Measurements from ENCODE around the gene HMCN1. TPM values are rescaled to one million over a fixed set of nuclear protein-coding genes. Genes with fewer than 3 reads are reported as not detected.

Gene HMCN1
- total RNA-seq, 4 donors from 2014 or later: 53.0 to 87.9 (median 76.8) TPM

- H3K36me3 ChIP-seq: no peaks in the 10 kb centered on the region
- DNase-seq (ENCODE audit: extremely low spot score): peak; percentile 92
- no peaks in the 10 kb centered on the region for H3K27me3 ChIP-seq
- no peak overlapping the region for H3K4me3 ChIP-seq
- peak overlapping the region in 3 of 4 donors; percentile 41 to 43 (median 43) for H3K27ac ChIP-seq (replicated peaks in 1 of 4)
- no peaks in the 10 kb centered on the region for H3K9me3 ChIP-seq
- H3K4me1 ChIP-seq: peaks cover 14 to 69% (median 66%) of the 10 kb centered on the region in 4 donors
- intact Hi-C loops (cut with DNase I): no loop called here
- WGBS: 47% methylated on average over 5 of the region's 5 CpGs
- TF ChIP-seq POLR2AphosphoS5 (IDR thresholded peaks at IDR 0.05) (no peak), EP300 (IDR thresholded peaks at IDR 0.05) (no peak), POLR2A (IDR thresholded peaks at IDR 0.05; ENCODE audit: low read depth) (no peak), CTCF (IDR thresholded peaks at IDR 0.05) (no peak)
Measured at GRCh38 chr1:185960422-185961321, 226.5 kb downstream of the HMCN1 start.

- Histone ChIP-seq H3K4me3 (no peak overlapping the region), H3K27ac (replicated peaks in 1 of 4) (peak overlapping the region; percentile 23 to 61 (median 40)), H3K27me3 (no peaks in the 10 kb centered on the region), H3K36me3 (no peaks in the 10 kb centered on the region), H3K4me1 (peaks cover 14 to 79% (median 74%) of the 10 kb centered on the region in 4 donors), H3K9me3 (no peaks in the 10 kb centered on the region)
- 24% methylated on average over 2 of the region's 2 CpGs for WGBS
- TF ChIP-seq EP300 (IDR thresholded peaks at IDR 0.05) (no peak), CTCF (IDR thresholded peaks at IDR 0.05) (no peak), POLR2A (IDR thresholded peaks at IDR 0.05; ENCODE audit: low read depth) (no peak), POLR2AphosphoS5 (IDR thresholded peaks at IDR 0.05) (no peak)
- no peak for DNase-seq (ENCODE audit: extremely low spot score)
- intact Hi-C loops (cut with DNase I): no loop called here
Measured at GRCh38 chr1:185961664-185962063, 227.5 kb downstream of the HMCN1 start.

- Histone ChIP-seq H3K27me3 (no peaks in the 10 kb centered on the region), H3K36me3 (no peaks in the 10 kb centered on the region), H3K4me3 (no peak overlapping the region), H3K4me1 (peaks cover 14 to 92% (median 83%) of the 10 kb centered on the region in 4 donors), H3K9me3 (no peaks in the 10 kb centered on the region), H3K27ac (replicated peaks in 1 of 4) (peak overlapping the region; percentile 67 to 73 (median 68))
- intact Hi-C loops (cut with DNase I): no loop called here
- DNase-seq (ENCODE audit: extremely low spot score): no peak
- WGBS: 21% methylated on average over 3 of the region's 3 CpGs
- no peak for TF ChIP-seq EP300 (IDR thresholded peaks at IDR 0.05)
Measured at GRCh38 chr1:185964946-185965345, 230.8 kb downstream of the HMCN1 start.

- Histone ChIP-seq H3K27ac (replicated peaks in 1 of 4) (peak overlapping the region; percentile 67 to 73 (median 68)), H3K27me3 (no peaks in the 10 kb centered on the region), H3K36me3 (peaks cover 0 to 4% (median 0%) of the 10 kb centered on the region in 4 donors), H3K9me3 (no peaks in the 10 kb centered on the region), H3K4me1 (peaks cover 8 to 85% (median 77%) of the 10 kb centered on the region in 4 donors), H3K4me3 (no peak overlapping the region)
- no peak for TF ChIP-seq POLR2AphosphoS5 (IDR thresholded peaks at IDR 0.05)
- intact Hi-C loops (cut with DNase I): no loop called here
- no peak for DNase-seq (ENCODE audit: extremely low spot score)
- WGBS: 43% methylated on average over 3 of the region's 3 CpGs
Measured at GRCh38 chr1:185965870-185966269, 231.7 kb downstream of the HMCN1 start.

- DNase-seq (ENCODE audit: extremely low spot score): no peak
- peak overlapping the region; percentile 67 to 73 (median 68) for H3K27ac ChIP-seq (replicated peaks in 1 of 4)
- H3K9me3 ChIP-seq: no peaks in the 10 kb centered on the region
- TF ChIP-seq POLR2AphosphoS5 (IDR thresholded peaks at IDR 0.05) (no peak), POLR2A (IDR thresholded peaks at IDR 0.05; ENCODE audit: low read depth) (no peak), CTCF (IDR thresholded peaks at IDR 0.05) (no peak), EP300 (IDR thresholded peaks at IDR 0.05) (no peak)
- peaks cover 0 to 4% (median 0%) of the 10 kb centered on the region in 4 donors for H3K36me3 ChIP-seq
- intact Hi-C loops (cut with DNase I): no loop called here
- H3K4me1 ChIP-seq: peaks cover 4 to 79% (median 71%) of the 10 kb centered on the region in 4 donors
- 37% methylated on average over 2 of the region's 2 CpGs for WGBS
- no peaks in the 10 kb centered on the region for H3K27me3 ChIP-seq
- H3K4me3 ChIP-seq: no peak overlapping the region
Measured at GRCh38 chr1:185966471-185966870, 232.3 kb downstream of the HMCN1 start.

All from esophagus muscularis mucosa (tissue), 4 donors.